ENCODE data around the gene SLC12A5. TPM values are rescaled to one million over a fixed set of nuclear protein-coding genes. Genes with fewer than 3 reads are reported as not detected.

SLC12A5 gene
- total and polyA plus RNA-seq, 2 of the 4 experiments (the other 2 are of a cell fraction), result 2.2 TPM; not detected in 1

DNA sequence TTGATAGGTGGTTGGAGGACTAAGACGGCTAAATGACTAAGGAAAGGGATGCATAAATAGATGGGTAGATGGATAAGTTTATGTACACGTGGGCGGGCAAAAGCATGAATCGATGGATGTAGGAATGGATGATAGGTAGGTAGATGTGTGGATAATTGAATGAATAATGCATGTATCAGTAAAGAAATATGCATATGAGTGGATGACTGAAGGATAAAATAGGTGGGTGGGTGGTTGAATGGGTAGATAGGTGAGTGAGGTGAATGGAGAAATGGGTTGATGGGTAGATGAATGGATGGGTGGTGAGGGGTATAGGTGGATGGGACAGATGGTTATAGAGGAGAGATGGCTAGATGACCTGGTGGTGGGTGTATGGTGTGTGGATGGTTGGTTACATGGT is 20.2 kb downstream of the SLC12A5 start:
- Histone ChIP-seq H2BK5ac (ENCODE audit: low read depth, low read length, poor library complexity, severe bottlenecking) (no peak overlapping the region), H4K8ac (ENCODE audit: low read depth in 2 of 2, low read length in 2 of 2) (no peak overlapping the region), H3K36me3 (ENCODE audit: control insufficient read depth, insufficient read depth, low read length) (no peaks in the 10 kb centered on the region), H3K9ac (ENCODE audit: low read depth, low read length) (no peak overlapping the region), H4K20me1 (ENCODE audit: insufficient read depth, low read length) (0 out of 2 replicates have a peak, but pooled peaks cover 3% of the 10 kb centered on the region), H3K14ac (replicated peaks; ENCODE audit: low read depth, low read length) (no peak overlapping the region), H3K27me3 (ENCODE audit: control insufficient read depth, insufficient read depth, low read length) (peaks cover 12% of the 10 kb centered on the region), H3K9me1 (ENCODE audit: insufficient read depth, low read length) (no peaks in the 10 kb centered on the region; the same call in 1 of the 2 replicates), H2AK5ac (ENCODE audit: low read depth, low read length) (no peak overlapping the region), H3K18ac (ENCODE audit: low read depth, low read length) (no peak overlapping the region), H2AFZ (replicated peaks; ENCODE audit: low read length, poor library complexity) (no peak overlapping the region), H2BK120ac (ENCODE audit: low read depth, low read length) (no peak overlapping the region), H3K23ac (ENCODE audit: low read depth, low read length) (no peak overlapping the region), H3K79me1 (ENCODE audit: low read depth in 1 of 2, low read length in 2 of 2) (no peaks in the 10 kb centered on the region), H3K4me3 (ENCODE audit: insufficient read depth, low read depth, low read length) (no peak overlapping the region), H3K4ac (ENCODE audit: low read depth, low read length) (no peak overlapping the region), H2BK20ac (ENCODE audit: low read depth, low read length) (no peak overlapping the region), H3K56ac (ENCODE audit: extremely low read depth, insufficient read depth, low read length) (no peak overlapping the region), H3K9me3 (ENCODE audit: control insufficient read depth, insufficient read depth, low read length) (no peaks in the 10 kb centered on the region), H3K4me1 (ENCODE audit: control insufficient read depth, insufficient read depth, low read length) (no peaks in the 10 kb centered on the region), H2BK15ac (ENCODE audit: low read depth, low read length) (no peak overlapping the region), H2AK9ac (replicated peaks; ENCODE audit: low read depth, low read length, poor library complexity) (no peak overlapping the region), H4K5ac (ENCODE audit: low read depth, low read length) (no peak overlapping the region), H4K91ac (ENCODE audit: insufficient read depth, low read depth, low read length) (no peak overlapping the region), H3K27ac (ENCODE audit: insufficient read depth, low read length) (no peak overlapping the region), H3K4me2 (ENCODE audit: low read depth, low read length) (no peak overlapping the region)
- ATAC-seq (ENCODE audit: low read depth) (no peak), DNase-seq (no peak)
- in situ Hi-C loops (cut with MboI; ENCODE audit: low sequenced_read_pairs), result no loop called here
- POLR2A ChIA-PET (ENCODE audit: unreplicated experiment), result no interaction called here
- 79 to 100% methylated on average over 1 to 4 of the region's 4 CpGs for WGBS, 2 experiments (ENCODE audit: extremely low coverage in 2 of 2, insufficient read length in 1 of 2)
- dilution Hi-C loops (cut with HindIII; ENCODE audit: low sequenced_read_pairs, unreplicated experiment), result no loop called here
- BruUV-seq (replicated peaks), result no TSS peak
- intact Hi-C loops (cut with micrococcal nuclease), result no loop called here
- CTCF ChIA-PET, result no interaction called here
- TF ChIP-seq, protein P1, sequence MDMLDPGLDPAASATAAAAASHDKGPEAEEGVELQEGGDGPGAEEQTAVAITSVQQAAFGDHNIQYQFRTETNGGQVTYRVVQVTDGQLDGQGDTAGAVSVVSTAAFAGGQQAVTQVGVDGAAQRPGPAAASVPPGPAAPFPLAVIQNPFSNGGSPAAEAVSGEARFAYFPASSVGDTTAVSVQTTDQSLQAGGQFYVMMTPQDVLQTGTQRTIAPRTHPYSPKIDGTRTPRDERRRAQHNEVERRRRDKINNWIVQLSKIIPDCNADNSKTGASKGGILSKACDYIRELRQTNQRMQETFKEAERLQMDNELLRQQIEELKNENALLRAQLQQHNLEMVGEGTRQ (IDR thresholded peaks at IDR 0.05; ENCODE audit: low read depth, low read length), result no peak
- no peak for TF ChIP-seq RAD21 (IDR thresholded peaks at IDR 0.05; ENCODE audit: low read length)
- TF ChIP-seq MAFK (IDR thresholded peaks at IDR 0.05; ENCODE audit: low read depth, low read length), result no peak
- no peak for TF ChIP-seq FOS (IDR thresholded peaks at IDR 0.05; ENCODE audit: low read depth, low read length)
- TF ChIP-seq RFX5 (IDR thresholded peaks at IDR 0.05; ENCODE audit: low read depth, low read length), result no peak
- TF ChIP-seq NFE2L2 (IDR thresholded peaks at IDR 0.05; ENCODE audit: low read depth, low read length), result no peak
- TF ChIP-seq POLR2A (IDR thresholded peaks at IDR 0.05; ENCODE audit: low read depth, low read length), result no peak
- TF ChIP-seq, protein P2, sequence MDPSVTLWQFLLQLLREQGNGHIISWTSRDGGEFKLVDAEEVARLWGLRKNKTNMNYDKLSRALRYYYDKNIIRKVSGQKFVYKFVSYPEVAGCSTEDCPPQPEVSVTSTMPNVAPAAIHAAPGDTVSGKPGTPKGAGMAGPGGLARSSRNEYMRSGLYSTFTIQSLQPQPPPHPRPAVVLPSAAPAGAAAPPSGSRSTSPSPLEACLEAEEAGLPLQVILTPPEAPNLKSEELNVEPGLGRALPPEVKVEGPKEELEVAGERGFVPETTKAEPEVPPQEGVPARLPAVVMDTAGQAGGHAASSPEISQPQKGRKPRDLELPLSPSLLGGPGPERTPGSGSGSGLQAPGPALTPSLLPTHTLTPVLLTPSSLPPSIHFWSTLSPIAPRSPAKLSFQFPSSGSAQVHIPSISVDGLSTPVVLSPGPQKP (IDR thresholded peaks at IDR 0.05; ENCODE audit: borderline replicate concordance, low read depth, low read length), result no peak
- no peak for TF ChIP-seq SMC3 (IDR thresholded peaks at IDR 0.05; ENCODE audit: low read depth, low read length)
- TF ChIP-seq MXI1 (IDR thresholded peaks at IDR 0.05; ENCODE audit: borderline replicate concordance, low read depth, low read length), result no peak
- no peak for TF ChIP-seq CEBPB (IDR thresholded peaks at IDR 0.05; ENCODE audit: low read depth, low read length)
- TF ChIP-seq BHLHE40 (IDR thresholded peaks at IDR 0.05; ENCODE audit: low read depth, low read length), result no peak
- no peak for TF ChIP-seq RCOR1 (IDR thresholded peaks at IDR 0.05; ENCODE audit: insufficient replicate concordance, low read length)
- TF ChIP-seq, protein P3, sequence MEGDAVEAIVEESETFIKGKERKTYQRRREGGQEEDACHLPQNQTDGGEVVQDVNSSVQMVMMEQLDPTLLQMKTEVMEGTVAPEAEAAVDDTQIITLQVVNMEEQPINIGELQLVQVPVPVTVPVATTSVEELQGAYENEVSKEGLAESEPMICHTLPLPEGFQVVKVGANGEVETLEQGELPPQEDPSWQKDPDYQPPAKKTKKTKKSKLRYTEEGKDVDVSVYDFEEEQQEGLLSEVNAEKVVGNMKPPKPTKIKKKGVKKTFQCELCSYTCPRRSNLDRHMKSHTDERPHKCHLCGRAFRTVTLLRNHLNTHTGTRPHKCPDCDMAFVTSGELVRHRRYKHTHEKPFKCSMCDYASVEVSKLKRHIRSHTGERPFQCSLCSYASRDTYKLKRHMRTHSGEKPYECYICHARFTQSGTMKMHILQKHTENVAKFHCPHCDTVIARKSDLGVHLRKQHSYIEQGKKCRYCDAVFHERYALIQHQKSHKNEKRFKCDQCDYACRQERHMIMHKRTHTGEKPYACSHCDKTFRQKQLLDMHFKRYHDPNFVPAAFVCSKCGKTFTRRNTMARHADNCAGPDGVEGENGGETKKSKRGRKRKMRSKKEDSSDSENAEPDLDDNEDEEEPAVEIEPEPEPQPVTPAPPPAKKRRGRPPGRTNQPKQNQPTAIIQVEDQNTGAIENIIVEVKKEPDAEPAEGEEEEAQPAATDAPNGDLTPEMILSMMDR (conservative IDR thresholded peaks at IDR 0.05; ENCODE audit: low read depth, low read length), result no peak
